HEK293T (cell line): ENCODE data around the gene TUBA4A.

ENCODE experiments used
- ARNT ChIP-seq: fragments of 450-650 bp; IDR thresholded peaks from 2 replicates; pipeline ENCODE4 v1.6.1; 2017; ENCODE audit warnings: mild to moderate bottlenecking
- BHLHE40 ChIP-seq: fragments of 450-650 bp; IDR thresholded peaks from 2 replicates; pipeline ENCODE4 v1.6.1; 2016; ENCODE audit warnings: mild to moderate bottlenecking, moderate library complexity, borderline replicate concordance
- NFRKB ChIP-seq: fragments of 450-650 bp; IDR thresholded peaks from 2 replicates; pipeline ENCODE4 v1.6.1; 2016; ENCODE audit warnings: mild to moderate bottlenecking, moderate library complexity
- SP1 ChIP-seq: fragments of 450-650 bp; IDR thresholded peaks from 2 replicates; pipeline ENCODE4 v1.6.1; 2017
- SUZ12 ChIP-seq: fragments of 450-650 bp; IDR thresholded peaks from 2 replicates; pipeline ENCODE4 v1.6.1; 2016; ENCODE audit warnings: mild to moderate bottlenecking

GRCh38 chr2:219243291-219243761 is 10.4 kb downstream of the TUBA4A start:
- TF ChIP-seq NFRKB, result no peak
- no peak for TF ChIP-seq ARNT
- no peak for TF ChIP-seq SP1
- TF ChIP-seq BHLHE40, result no peak
- no peak for TF ChIP-seq SUZ12
